H1 (cell line): Measurements from ENCODE around the gene GPR180. TPM values are rescaled to one million over a fixed set of nuclear protein-coding genes. Genes with fewer than 3 reads are reported as not detected.

Experiments used
- CTCF ChIA-PET: fragments of 300-600 bp; sonication (Branson Sonifier 250); formaldehyde crosslinking; loops from one replicate; lab custom pipeline; 2021; ENCODE audit not compliant: partially characterized antibody; lab: Charles Lee
- POLR2A ChIA-PET: fragments of 300-600 bp; sonication (Branson Sonifier 250); formaldehyde crosslinking; loops from one replicate; lab custom pipeline; 2021; ENCODE audit warnings: inconsistent platforms; ENCODE audit not compliant: partially characterized antibody; lab: Charles Lee
- DNase-seq, 2 experiments: peaks; one replicate each; pipeline versions ENCODE4 v3.0.0 to v3.0.0-alpha.2; 2010 to 2022; ENCODE audit warnings: low spot score in 2 of 2, low read depth in 1 of 2, mixed read lengths in 1 of 2
- FAIRE-seq: peaks from 2 replicates; lab custom pipeline; 2011; peaks lifted over from hg19 to GRCh38; lab: Jason Lieb, UNC
- H2AFZ ChIP-seq: 2 replicates; pipeline ENCODE4 v1.8.1; 2012; ENCODE audit warnings: low read length, inconsistent platforms
- H2AK5ac ChIP-seq: 2 replicates; pipeline ENCODE4 v1.6.1; 2013; ENCODE audit warnings: low read depth, low read length
- H2BK120ac ChIP-seq: replicated peaks from 2 replicates; pipeline ENCODE3; 2013; ENCODE audit warnings: low read depth, low read length, inconsistent platforms
- H2BK12ac ChIP-seq: 2 replicates; pipeline ENCODE4 v1.6.1; 2013; ENCODE audit warnings: low read depth, low read length
- H2BK15ac ChIP-seq: 2 replicates; pipeline ENCODE4 v1.6.1; 2013; ENCODE audit warnings: low read length
- H2BK20ac ChIP-seq: 2 replicates; pipeline ENCODE4 v1.6.1; 2013; ENCODE audit warnings: low read length
- H2BK5ac ChIP-seq: 2 replicates; pipeline ENCODE4 v1.6.1; 2013; ENCODE audit warnings: low read depth, low read length
- H3K14ac ChIP-seq: 2 replicates; pipeline ENCODE4 v1.6.1; 2013; ENCODE audit warnings: inconsistent platforms; ENCODE audit not compliant: insufficient read length
- H3K18ac ChIP-seq: 2 replicates; pipeline ENCODE4 v1.6.1; 2013; ENCODE audit warnings: low read length; ENCODE audit errors: extremely low read depth
- H3K23ac ChIP-seq: 2 replicates; pipeline ENCODE4 v1.6.1; 2013; ENCODE audit warnings: inconsistent platforms; ENCODE audit not compliant: insufficient read length
- H3K23me2 ChIP-seq: 2 replicates; pipeline ENCODE4 v1.6.1; 2013; ENCODE audit warnings: low read depth, low read length
- H3K27ac ChIP-seq: 2 replicates; pipeline ENCODE4 v1.6.1; 2011; ENCODE audit warnings: low read depth, low read length, inconsistent platforms
- H3K27me3 ChIP-seq, 4 experiments: replicated peaks in 1 of 4; 1 replicate in 1 of 4; 2 replicates in 3 of 4; pipeline versions ENCODE4 v1.6.1 to v1.8.1; 2011 to 2013; ENCODE audit warnings: low read length in 3 of 4, mild to moderate bottlenecking in 3 of 4, inconsistent platforms in 2 of 4, mixed read lengths in 2 of 4, moderate library complexity in 1 of 4; ENCODE audit not compliant: control insufficient read depth in 3 of 4, insufficient read depth in 3 of 4; ENCODE audit errors: extremely low read depth in 1 of 4
- H3K36me3 ChIP-seq, 4 experiments: 2 replicates each; pipeline versions ENCODE4 v1.6.1 to v1.8.1; 2011 to 2013; ENCODE audit warnings: mild to moderate bottlenecking in 4 of 4, low read length in 3 of 4, moderate library complexity in 2 of 4, control low read depth in 1 of 4, inconsistent platforms in 1 of 4; ENCODE audit not compliant: insufficient read depth in 4 of 4, control insufficient read depth in 2 of 4
- H3K4ac ChIP-seq: replicated peaks from 2 replicates; pipeline ENCODE3; 2013; ENCODE audit warnings: low read length, low read depth, mixed read lengths, inconsistent platforms; ENCODE audit not compliant: insufficient read length
- H3K4me1 ChIP-seq, 4 experiments: replicated peaks in 1 of 4; 1 replicate in 1 of 4; 2 replicates in 3 of 4; pipeline versions ENCODE4 v1.6.1 to v1.8.1; 2011 to 2013; ENCODE audit warnings: low read length in 3 of 4, inconsistent platforms in 2 of 4, mixed read lengths in 1 of 4; ENCODE audit not compliant: insufficient read depth in 4 of 4, control insufficient read depth in 3 of 4
- H3K4me2 ChIP-seq, 2 experiments: 2 replicates each; pipeline versions ENCODE4 v1.6.1 to v1.8.1; 2011 to 2013; ENCODE audit warnings: low read depth in 2 of 2, low read length in 2 of 2, control low read depth in 1 of 2, inconsistent platforms in 1 of 2, mild to moderate bottlenecking in 1 of 2; ENCODE audit not compliant: insufficient read depth in 1 of 2
- H3K4me3 ChIP-seq, 4 experiments: fragments of 200-600, 300-600 bp in 1 of 4; sonication (generic), shearing (Covaris generic), sonication (Bioruptor Twin) in 1 of 4; 2 replicates each; pipeline versions ENCODE4 v1.5.1 to v1.8.1; 2011 to 2016; ENCODE audit warnings: low read length in 4 of 4, low read depth in 3 of 4, control low read depth in 2 of 4, inconsistent platforms in 2 of 4, mild to moderate bottlenecking in 2 of 4, mixed read lengths in 1 of 4, moderate library complexity in 1 of 4; ENCODE audit not compliant: insufficient read depth in 2 of 4; ENCODE audit errors: extremely low read depth in 1 of 4
- H3K56ac ChIP-seq: replicated peaks from 2 replicates; pipeline ENCODE3; 2013; ENCODE audit warnings: low read depth, mild to moderate bottlenecking, mixed read lengths, low read length, inconsistent platforms; ENCODE audit not compliant: insufficient read length
- H3K79me1 ChIP-seq: 2 replicates; pipeline ENCODE4 v1.6.1; 2013; ENCODE audit warnings: low read depth, low read length, control low read depth
- H3K79me2 ChIP-seq, 2 experiments: 2 replicates each; pipeline versions ENCODE4 v1.6.1 to v1.8.1; 2012 to 2013; ENCODE audit warnings: low read length in 2 of 2, mild to moderate bottlenecking in 2 of 2, inconsistent platforms in 1 of 2; ENCODE audit not compliant: insufficient read depth in 2 of 2, control insufficient read depth in 1 of 2
- H3K9ac ChIP-seq, 4 experiments: replicated peaks in 1 of 4; 1 replicate in 1 of 4; 2 replicates in 3 of 4; pipeline versions ENCODE4 v1.6.1 to v1.8.1; 2011 to 2013; ENCODE audit warnings: low read depth in 3 of 4, low read length in 3 of 4, control low read depth in 2 of 4, mild to moderate bottlenecking in 2 of 4, moderate library complexity in 2 of 4, inconsistent platforms in 1 of 4; ENCODE audit errors: extremely low read depth in 1 of 4
- H3K9me3 ChIP-seq, 2 experiments: 2 replicates each; pipeline versions ENCODE4 v1.6.1 to v1.8.1; 2012 to 2013; ENCODE audit warnings: mild to moderate bottlenecking in 2 of 2, moderate library complexity in 2 of 2, control low read depth in 1 of 2, inconsistent platforms in 1 of 2, low read depth in 1 of 2, low read length in 1 of 2, mixed read lengths in 1 of 2; ENCODE audit not compliant: insufficient read depth in 2 of 2
- H4K20me1 ChIP-seq, 2 experiments: replicated peaks in 1 of 2; 2 replicates each; pipeline versions ENCODE3 to v1.8.1; 2011 to 2013; ENCODE audit warnings: inconsistent platforms in 2 of 2, low read length in 2 of 2, mild to moderate bottlenecking in 1 of 2; ENCODE audit not compliant: insufficient read depth in 2 of 2, control insufficient read depth in 1 of 2
- H4K5ac ChIP-seq: 2 replicates; pipeline ENCODE4 v1.6.1; 2013; ENCODE audit warnings: low read length, low read depth, mixed read lengths, inconsistent platforms; ENCODE audit not compliant: insufficient read length
- H4K8ac ChIP-seq: 2 replicates; pipeline ENCODE4 v1.8.0; 2013; ENCODE audit warnings: mild to moderate bottlenecking, moderate library complexity, low read length, inconsistent platforms; ENCODE audit not compliant: insufficient read depth; ENCODE audit errors: extremely low read depth
- H4K91ac ChIP-seq: replicated peaks from 2 replicates; pipeline ENCODE3; 2013; ENCODE audit warnings: low read length, mixed read lengths, inconsistent platforms; ENCODE audit not compliant: insufficient read length
- ATF3 ChIP-seq: IDR thresholded peaks from 2 replicates; pipeline ENCODE4 v1.6.1; 2011; ENCODE audit warnings: low read depth, mild to moderate bottlenecking, low read length; ENCODE audit not compliant: insufficient read depth
- CHD2 ChIP-seq: IDR thresholded peaks from 2 replicates; pipeline ENCODE4 v1.6.1; 2012; ENCODE audit warnings: low read length, improper control_type of control experiment
- CTCF ChIP-seq, 3 experiments: IDR thresholded peaks; 1 replicate in 2 of 3; 2 replicates in 1 of 3; pipeline versions ENCODE4 v1.5.1 to v1.6.1; 2011; ENCODE audit warnings: low read length in 3 of 3, mild to moderate bottlenecking in 3 of 3, inconsistent platforms in 2 of 3, low read depth in 1 of 3, moderate library complexity in 1 of 3; ENCODE audit not compliant: insufficient read depth in 1 of 3; ENCODE audit errors: control extremely low read depth in 1 of 3
- FOSL1 ChIP-seq: IDR thresholded peaks from 2 replicates; pipeline ENCODE4 v1.6.1; 2011; ENCODE audit warnings: mild to moderate bottlenecking, low read depth, low read length, moderate library complexity; ENCODE audit not compliant: insufficient read depth
- MAFK ChIP-seq: IDR thresholded peaks from 2 replicates; pipeline ENCODE4 v1.6.1; 2012; ENCODE audit warnings: low read depth, mild to moderate bottlenecking, improper control_type of control experiment, low read length
- RBBP5 ChIP-seq: IDR thresholded peaks from 2 replicates; pipeline ENCODE4 v1.7.1; 2012; ENCODE audit warnings: low read depth, mild to moderate bottlenecking, inconsistent platforms, low read length, moderate library complexity, borderline replicate concordance
- SP1 ChIP-seq: IDR thresholded peaks from 2 replicates; pipeline ENCODE4 v1.6.1; 2011; ENCODE audit warnings: low read depth, low read length
- SP2 ChIP-seq: IDR thresholded peaks from 2 replicates; pipeline ENCODE4 v1.6.1; 2012; ENCODE audit warnings: mild to moderate bottlenecking, low read length, inconsistent platforms
- SUZ12 ChIP-seq: fragments of 200-600 bp; sonication (generic); IDR thresholded peaks from 2 replicates; pipeline ENCODE4 v1.6.1; 2012; ENCODE audit warnings: mild to moderate bottlenecking, inconsistent platforms, low read length, moderate library complexity, mixed read lengths
- TBP ChIP-seq: IDR thresholded peaks from 2 replicates; pipeline ENCODE4 v1.6.1; 2011; ENCODE audit warnings: low read depth, low read length, improper control_type of control experiment
- TCF12 ChIP-seq: IDR thresholded peaks from 2 replicates; pipeline ENCODE4 v1.6.1; 2011; ENCODE audit warnings: low read depth, mild to moderate bottlenecking, low read length
- WGBS, 2 experiments: shearing (Covaris generic) in 1 of 2; methylation state at CpG; one replicate each; pipeline versions ENCODE4 v1.1.6 to v1.1.7; 2013 to 2015; ENCODE audit warnings: low lambda C conversion rate in 2 of 2, mixed read lengths in 2 of 2, inconsistent platforms in 1 of 2, low coverage in 1 of 2, missing lambda C conversion rate in 1 of 2; ENCODE audit not compliant: insufficient replicate concordance in 2 of 2, insufficient coverage in 1 of 2, insufficient read length in 1 of 2; ENCODE audit errors: extremely low coverage in 1 of 2, missing lambda C conversion rate in 1 of 2; 5-methylcytosine and 5-hydroxymethylcytosine counted together
- polyA plus RNA-seq, 7 experiments: library from polyadenylated mRNA; depleted of rRNA in 3 of 7; stranded (reverse) in 5 of 7; unstranded in 2 of 7; fragments of >200 nt in 5 of 7; fragments of 200-250 nt in 2 of 7; gene quantifications; 1 replicate in 5 of 7; 2 replicates in 1 of 7; 4 replicates in 1 of 7; pipeline versions ENCODE4 v1.2.1 to v1.2.3, GENCODE V29; 2011 to 2013; ENCODE audit warnings: missing spikeins in 2 of 7, mixed read lengths in 2 of 7
- total RNA-seq: library from RNA; stranded (reverse); fragmentation: NEBNext Ultra II Directional; extraction: Animal tissue kit (Norgen Biotek cat#: 25700); gene quantifications from 2 replicates; pipeline ENCODE4 v1.2.1, GENCODE V29; 2021

Gene GPR180
- total and polyA plus RNA-seq, 2 of the 8 experiments (the other 6 are each of a cell fraction or from before 2014, with no cell fraction given): 1.8 to 4.8 TPM

- Histone ChIP-seq H3K23me2 (peaks cover 13% of the 10 kb centered on the region), H3K36me3 (peaks cover 0 to 5% (median 0%) of the 10 kb centered on the region in 4 experiments; a peak in 2 of 8 replicates), H2BK12ac (no peak overlapping the region), H3K4ac (no peak overlapping the region), H3K27ac (no peak overlapping the region), H2BK5ac (no peak overlapping the region), H3K9me3 (peaks cover 4 to 8% of the 10 kb centered on the region in 2 experiments), H4K91ac (no peak overlapping the region), H2BK20ac (no peak overlapping the region), H2BK120ac (no peak overlapping the region), H2AK5ac (no peak overlapping the region), H3K79me2 (peaks cover 6 to 33% of the 10 kb centered on the region in 2 experiments; a peak in 3 of 4 replicates), H3K79me1 (peaks cover 5% of the 10 kb centered on the region; the same call in 1 of the 2 replicates), H2AFZ (no peak overlapping the region), H3K56ac (no peak overlapping the region), H3K27me3 (peaks cover 5 to 11% (median 8%) of the 10 kb centered on the region in 4 experiments), H4K8ac (no peak overlapping the region), H3K14ac (no peak overlapping the region), H3K23ac (no peak overlapping the region), H3K18ac (no peak overlapping the region), H2BK15ac (no peak overlapping the region), H3K9ac (no peak overlapping the region), H4K20me1 (no peaks in the 10 kb centered on the region), H3K4me2 (no peak overlapping the region), H3K4me3 (no peak overlapping the region), H3K4me1 (peaks cover 1 to 8% (median 6%) of the 10 kb centered on the region in 4 experiments; a peak in 4 of 7 replicates), H4K5ac (no peak overlapping the region)
- ChIA-PET POLR2A (no interaction called here), CTCF (interaction anchor here (0.7 kb wide), 1 partner anchor 465 kb away, joined by 4 read pairs; no protein-coding TSS in a partner anchor)
- 88% methylated on average over 3 of the region's 3 CpGs; no CpG with 5 or more reads in 1 of the 2 experiments for WGBS, 2 experiments
- DNase-seq (no peak), FAIRE-seq (no peak)
- TF ChIP-seq CTCF (IDR thresholded peaks at IDR 0.05; ENCODE audit: control extremely low read depth in 1 of 3, insufficient read depth in 1 of 3, low read depth in 1 of 3, low read length in 3 of 3) (no peak), RBBP5 (no peak), TCF12 (no peak), SUZ12 (no peak), FOSL1 (no peak), TBP (no peak), ATF3 (no peak), CHD2 (no peak), SP2 (no peak), MAFK (no peak), SP1 (no peak)
Observed at GRCh38 chr13:94598281-94598680, 3.4 kb upstream of the GPR180 start.
